H9 (cell line): ENCODE data around the gene CADPS. TPM values are rescaled to one million over a fixed set of nuclear protein-coding genes. Genes with fewer than 3 reads are reported as not detected.

Experiments
- DNase-seq: peaks from one replicate; pipeline ENCODE4 v3.0.0-alpha.2; 2017
- H2AFZ ChIP-seq: one replicate; pipeline ENCODE4 v1.6.1; 2013; ENCODE audit warnings: mild to moderate bottlenecking, low read length, control low read depth, moderate library complexity
- H2AK5ac ChIP-seq: 2 replicates; pipeline ENCODE4 v1.6.1; 2013; ENCODE audit warnings: low read length, control low read depth, mixed read lengths; ENCODE audit not compliant: insufficient read length
- H2BK120ac ChIP-seq: one replicate; pipeline ENCODE4 v1.6.1; 2013; ENCODE audit warnings: low read depth, mild to moderate bottlenecking, low read length, control low read depth, inconsistent platforms; ENCODE audit not compliant: poor library complexity, severe bottlenecking
- H2BK12ac ChIP-seq: 2 replicates; pipeline ENCODE4 v1.6.1; 2013; ENCODE audit warnings: low read length, control low read depth, mixed read lengths, low read depth; ENCODE audit not compliant: insufficient read length
- H2BK15ac ChIP-seq: 2 replicates; pipeline ENCODE4 v1.6.1; 2013; ENCODE audit warnings: low read depth, low read length, control low read depth
- H2BK20ac ChIP-seq: one replicate; pipeline ENCODE4 v1.6.1; 2013; ENCODE audit warnings: low read depth, mild to moderate bottlenecking, low read length, control low read depth, inconsistent platforms; ENCODE audit not compliant: poor library complexity, severe bottlenecking
- H2BK5ac ChIP-seq: 2 replicates; pipeline ENCODE4 v1.6.1; 2013; ENCODE audit warnings: low read length, control low read depth, mixed read lengths; ENCODE audit not compliant: insufficient read length
- H3K14ac ChIP-seq: 2 replicates; pipeline ENCODE4 v1.6.1; 2013; ENCODE audit warnings: low read length, control low read depth; ENCODE audit not compliant: insufficient read depth
- H3K18ac ChIP-seq: 2 replicates; pipeline ENCODE4 v1.6.1; 2013; ENCODE audit warnings: low read depth, mild to moderate bottlenecking, mixed read lengths, low read length, control low read depth; ENCODE audit not compliant: insufficient read length
- H3K23ac ChIP-seq: 2 replicates; pipeline ENCODE4 v1.6.1; 2013; ENCODE audit warnings: low read length, control low read depth, mixed read lengths, low read depth; ENCODE audit not compliant: insufficient read length
- H3K23me2 ChIP-seq: 2 replicates; pipeline ENCODE4 v1.6.1; 2013; ENCODE audit warnings: low read depth, mild to moderate bottlenecking, mixed read lengths, low read length, control low read depth; ENCODE audit not compliant: insufficient read length, poor library complexity, severe bottlenecking
- H3K27ac ChIP-seq: 2 replicates; pipeline ENCODE4 v1.5.1; 2013; ENCODE audit warnings: low read length, control low read depth, mixed read lengths, low read depth; ENCODE audit not compliant: insufficient read length
- H3K27me3 ChIP-seq: 2 replicates; pipeline ENCODE4 v1.6.1; 2013; ENCODE audit warnings: low read length, control low read depth, inconsistent platforms; ENCODE audit not compliant: insufficient read depth
- H3K4ac ChIP-seq: 2 replicates; pipeline ENCODE4 v1.6.1; 2013; ENCODE audit warnings: low read depth, mild to moderate bottlenecking, control low read depth, inconsistent platforms, low read length, moderate library complexity
- H3K4me1 ChIP-seq: 2 replicates; pipeline ENCODE4 v1.6.1; 2013; ENCODE audit warnings: low read length, control low read depth, inconsistent platforms; ENCODE audit not compliant: insufficient read depth
- H3K4me2 ChIP-seq: 2 replicates; pipeline ENCODE4 v1.6.1; 2013; ENCODE audit warnings: low read length, control low read depth, mixed read lengths; ENCODE audit not compliant: insufficient read length, insufficient read depth
- H3K56ac ChIP-seq: 2 replicates; pipeline ENCODE4 v1.6.1; 2013; ENCODE audit warnings: low read depth, mild to moderate bottlenecking, mixed read lengths, low read length, control low read depth; ENCODE audit not compliant: insufficient read length
- H3K79me1 ChIP-seq: 2 replicates; pipeline ENCODE4 v1.6.1; 2013; ENCODE audit warnings: low read depth, mild to moderate bottlenecking, moderate library complexity, low read length, control low read depth, inconsistent platforms; ENCODE audit not compliant: insufficient read depth, poor library complexity, severe bottlenecking
- H3K79me2 ChIP-seq: 2 replicates; pipeline ENCODE4 v1.6.1; 2013; ENCODE audit warnings: low read length, control low read depth, inconsistent platforms; ENCODE audit not compliant: insufficient read depth
- H3K9ac ChIP-seq: 2 replicates; pipeline ENCODE4 v1.6.1; 2013; ENCODE audit warnings: low read length, control low read depth, mixed read lengths; ENCODE audit not compliant: insufficient read length; ENCODE audit errors: extremely low read depth
- H3K9me3 ChIP-seq: one replicate; pipeline ENCODE4 v1.6.1; 2013; ENCODE audit warnings: low read depth, low read length, inconsistent platforms; ENCODE audit not compliant: control insufficient read depth
- H3T11ph ChIP-seq: one replicate; pipeline ENCODE4 v1.6.1; 2013; ENCODE audit warnings: mild to moderate bottlenecking, low read length, control low read depth, inconsistent platforms
- H4K20me1 ChIP-seq: one replicate; pipeline ENCODE4 v1.6.1; 2013; ENCODE audit not compliant: control insufficient read depth, insufficient read length, insufficient read depth
- H4K5ac ChIP-seq: 2 replicates; pipeline ENCODE4 v1.6.1; 2013; ENCODE audit warnings: low read depth, mild to moderate bottlenecking, mixed read lengths, low read length, control low read depth; ENCODE audit not compliant: insufficient read length
- H4K8ac ChIP-seq: replicated peaks from 2 replicates; pipeline ENCODE4 v1.6.1; 2013; ENCODE audit warnings: low read length, control low read depth, mixed read lengths, low read depth; ENCODE audit not compliant: insufficient read length
- H4K91ac ChIP-seq: 2 replicates; pipeline ENCODE4 v1.6.1; 2013; ENCODE audit warnings: low read depth, mild to moderate bottlenecking, moderate library complexity, mixed read lengths, low read length, control low read depth; ENCODE audit not compliant: insufficient read length
- H3K27ac Mint-ChIP-seq, 3 experiments: 2 replicates in 2 of 3; 3 replicates in 1 of 3; pipeline ENCODE4 v1.8.0; 2020 to 2021; ENCODE audit warnings: mixed read lengths in 3 of 3, mild to moderate bottlenecking in 1 of 3, moderate library complexity in 1 of 3
- H3K27me3 Mint-ChIP-seq: 2 replicates; pipeline ENCODE4 v1.8.0; 2021; ENCODE audit warnings: low read depth, mild to moderate bottlenecking, moderate library complexity, mixed read lengths
- H3K36me3 Mint-ChIP-seq, 3 experiments: 2 replicates in 2 of 3; 3 replicates in 1 of 3; pipeline ENCODE4 v1.8.0; 2020 to 2021; ENCODE audit warnings: low read depth in 3 of 3, mixed read lengths in 3 of 3; ENCODE audit not compliant: insufficient read depth in 1 of 3
- H3K4me1 Mint-ChIP-seq, 2 experiments: 2 replicates each; pipeline ENCODE4 v1.8.0; 2020; ENCODE audit warnings: mixed read lengths in 2 of 2
- H3K4me3 Mint-ChIP-seq, 2 experiments: 2 replicates in 1 of 2; 3 replicates in 1 of 2; pipeline ENCODE4 v1.8.0; 2020 to 2021; ENCODE audit warnings: mild to moderate bottlenecking in 2 of 2, mixed read lengths in 2 of 2, moderate library complexity in 1 of 2
- H3K9me3 Mint-ChIP-seq, 2 experiments: 2 replicates in 1 of 2; 3 replicates in 1 of 2; pipeline ENCODE4 v1.8.0; 2020; ENCODE audit warnings: mild to moderate bottlenecking in 2 of 2, mixed read lengths in 2 of 2, moderate library complexity in 1 of 2
- WGBS: extraction: QIAGEN DNeasy Blood & Tissue Kit; methylation state at CpG from one replicate; pipeline ENCODE4 v1.1.7; 2013; ENCODE audit warnings: missing lambda C conversion rate, low lambda C conversion rate, mixed read lengths; ENCODE audit not compliant: insufficient read length; ENCODE audit errors: extremely low coverage; 5-methylcytosine and 5-hydroxymethylcytosine counted together
- total RNA-seq: library from RNA; stranded (reverse); gene quantifications from 2 replicates; pipeline ENCODE4 v1.2.1, GENCODE V29; 2021
- TF ChIP-seq, protein P1 (sequence below): fragments of 200-600 bp; sonication (generic); conservative IDR thresholded peaks from 3 replicates; pipeline ENCODE4 v1.8.0; 2021; ENCODE audit warnings: antibody characterized with exemption, mild to moderate bottlenecking

The CADPS gene
- total RNA-seq, 1 experiment from 2014 or later: 6.6 TPM

DNA sequence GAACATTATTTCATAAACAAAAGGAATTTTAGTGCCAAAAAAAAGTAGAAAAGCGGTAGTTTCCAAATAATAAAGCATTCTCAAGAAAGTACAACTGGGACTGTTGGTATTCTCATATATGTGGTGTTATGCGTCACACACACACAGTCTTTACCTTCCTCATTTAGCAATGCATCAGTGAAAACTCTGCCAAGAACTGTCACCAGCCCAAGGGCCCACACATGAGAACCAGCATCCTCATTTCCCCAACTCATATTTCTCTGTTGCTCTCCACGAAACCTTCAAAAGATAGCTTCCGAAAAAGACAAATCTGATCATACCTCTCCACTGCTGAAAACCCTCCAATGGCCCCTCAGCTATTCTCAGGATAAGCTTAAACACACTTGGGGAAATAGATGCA is 150.7 kb downstream of the CADPS start:
- Histone ChIP-seq H3K4ac (no peak overlapping the region), H3K18ac (no peak overlapping the region), H2BK20ac (no peak overlapping the region), H2BK12ac (no peak overlapping the region), H2BK5ac (no peak overlapping the region), H3K27ac (no peak overlapping the region), H2BK15ac (no peak overlapping the region), H3K9me3 (no peaks in the 10 kb centered on the region), H4K8ac (no peak overlapping the region), H3K27me3 (no peaks in the 10 kb centered on the region), H3K23me2 (no peaks in the 10 kb centered on the region), H2AFZ (no peak overlapping the region), H3T11ph (no peak overlapping the region), H2AK5ac (no peak overlapping the region), H4K5ac (no peak overlapping the region), H4K20me1 (no peaks in the 10 kb centered on the region), H3K4me2 (no peak overlapping the region), H4K91ac (no peak overlapping the region), H3K79me2 (no peaks in the 10 kb centered on the region), H3K9ac (no peak overlapping the region), H3K14ac (no peak overlapping the region), H3K4me1 (peaks cover 2% of the 10 kb centered on the region; the same call in 1 of the 2 replicates), H2BK120ac (no peak overlapping the region), H3K56ac (no peak overlapping the region), H3K23ac (no peak overlapping the region), H3K79me1 (no peaks in the 10 kb centered on the region)
- Mint-ChIP-seq H3K27me3 (no peaks in the 10 kb centered on the region), H3K36me3 (no peaks in the 10 kb centered on the region), H3K27ac (no peak overlapping the region), H3K9me3 (no peaks in the 10 kb centered on the region), H3K4me3 (no peak overlapping the region), H3K4me1 (peaks cover 25 to 27% of the 10 kb centered on the region in 2 experiments)
- DNase-seq: no peak
- no CpG with 5 or more reads among the region's 4 CpGs for WGBS
- TF ChIP-seq, protein P1, sequence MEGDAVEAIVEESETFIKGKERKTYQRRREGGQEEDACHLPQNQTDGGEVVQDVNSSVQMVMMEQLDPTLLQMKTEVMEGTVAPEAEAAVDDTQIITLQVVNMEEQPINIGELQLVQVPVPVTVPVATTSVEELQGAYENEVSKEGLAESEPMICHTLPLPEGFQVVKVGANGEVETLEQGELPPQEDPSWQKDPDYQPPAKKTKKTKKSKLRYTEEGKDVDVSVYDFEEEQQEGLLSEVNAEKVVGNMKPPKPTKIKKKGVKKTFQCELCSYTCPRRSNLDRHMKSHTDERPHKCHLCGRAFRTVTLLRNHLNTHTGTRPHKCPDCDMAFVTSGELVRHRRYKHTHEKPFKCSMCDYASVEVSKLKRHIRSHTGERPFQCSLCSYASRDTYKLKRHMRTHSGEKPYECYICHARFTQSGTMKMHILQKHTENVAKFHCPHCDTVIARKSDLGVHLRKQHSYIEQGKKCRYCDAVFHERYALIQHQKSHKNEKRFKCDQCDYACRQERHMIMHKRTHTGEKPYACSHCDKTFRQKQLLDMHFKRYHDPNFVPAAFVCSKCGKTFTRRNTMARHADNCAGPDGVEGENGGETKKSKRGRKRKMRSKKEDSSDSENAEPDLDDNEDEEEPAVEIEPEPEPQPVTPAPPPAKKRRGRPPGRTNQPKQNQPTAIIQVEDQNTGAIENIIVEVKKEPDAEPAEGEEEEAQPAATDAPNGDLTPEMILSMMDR: no peak
